Trophoblast cell (in vitro differentiated cells and primary cell): ENCODE data around the gene B3GNT5.
"Not testable (repeated sequence)": the region's sequence is repeated elsewhere in the genome, so short reads cannot be mapped to it uniquely, and the experiment has no call there.

Source experiments
- DNase-seq, 2 donors: peaks; one replicate each; pipeline ENCODE4 v3.0.0-alpha.2; 2016
- H2AFZ ChIP-seq: 2 replicates; pipeline ENCODE4 v1.6.1; 2013; ENCODE audit warnings: low read length, moderate library complexity, mild to moderate bottlenecking; ENCODE audit not compliant: insufficient read depth, poor library complexity
- H2AK5ac ChIP-seq: 2 replicates; pipeline ENCODE4 v1.6.1; 2013; ENCODE audit warnings: mild to moderate bottlenecking, low read length
- H2BK120ac ChIP-seq: 2 replicates; pipeline ENCODE4 v1.6.1; 2013; ENCODE audit warnings: low read length, mild to moderate bottlenecking, moderate library complexity; ENCODE audit not compliant: insufficient read depth, poor library complexity
- H2BK12ac ChIP-seq: 2 replicates; pipeline ENCODE4 v1.6.1; 2013; ENCODE audit warnings: mild to moderate bottlenecking, low read length, moderate library complexity
- H2BK5ac ChIP-seq: 2 replicates; pipeline ENCODE4 v1.6.1; 2013; ENCODE audit warnings: low read length, low read depth, moderate library complexity, mild to moderate bottlenecking; ENCODE audit not compliant: poor library complexity
- H3K14ac ChIP-seq: 2 replicates; pipeline ENCODE4 v1.6.1; 2013; ENCODE audit warnings: mild to moderate bottlenecking, low read length
- H3K18ac ChIP-seq: 2 replicates; pipeline ENCODE4 v1.6.1; 2013; ENCODE audit warnings: mild to moderate bottlenecking, low read length
- H3K23ac ChIP-seq: 2 replicates; pipeline ENCODE4 v1.6.1; 2013; ENCODE audit warnings: low read length
- H3K27ac ChIP-seq: 2 replicates; pipeline ENCODE4 v1.5.1; 2013; ENCODE audit warnings: low read depth, mild to moderate bottlenecking, inconsistent platforms, low read length, moderate library complexity
- H3K27me3 ChIP-seq: 2 replicates; pipeline ENCODE4 v1.6.1; 2013; ENCODE audit warnings: inconsistent platforms, mild to moderate bottlenecking, low read length, moderate library complexity; ENCODE audit not compliant: insufficient read depth
- H3K36me3 ChIP-seq, 2 experiments: 1 replicate in 1 of 2; 2 replicates in 1 of 2; pipeline ENCODE4 v1.6.1; 2013; ENCODE audit warnings: low read length in 2 of 2, mild to moderate bottlenecking in 2 of 2, moderate library complexity in 1 of 2; ENCODE audit not compliant: insufficient read depth in 2 of 2, control insufficient read depth in 1 of 2
- H3K4ac ChIP-seq: 2 replicates; pipeline ENCODE4 v1.6.1; 2013; ENCODE audit warnings: low read depth, mild to moderate bottlenecking, low read length, moderate library complexity
- H3K4me1 ChIP-seq, 2 experiments: 1 replicate in 1 of 2; 2 replicates in 1 of 2; pipeline ENCODE4 v1.6.1; 2013; ENCODE audit warnings: low read length in 2 of 2, mild to moderate bottlenecking in 2 of 2, moderate library complexity in 1 of 2; ENCODE audit not compliant: insufficient read depth in 2 of 2, control insufficient read depth in 1 of 2
- H3K4me2 ChIP-seq: 2 replicates; pipeline ENCODE4 v1.6.1; 2013; ENCODE audit warnings: inconsistent platforms, mild to moderate bottlenecking, low read length, moderate library complexity
- H3K4me3 ChIP-seq: 2 replicates; pipeline ENCODE4 v1.5.1; 2013; ENCODE audit warnings: mild to moderate bottlenecking, low read depth, low read length, inconsistent platforms
- H3K79me1 ChIP-seq: one replicate; pipeline ENCODE4 v1.6.1; 2013; ENCODE audit warnings: low read length
- H3K79me2 ChIP-seq: 2 replicates; pipeline ENCODE4 v1.6.1; 2013; ENCODE audit warnings: low read length, mild to moderate bottlenecking; ENCODE audit not compliant: control insufficient read depth, insufficient read depth, poor library complexity
- H3K9ac ChIP-seq: 2 replicates; pipeline ENCODE4 v1.6.1; 2013; ENCODE audit warnings: mild to moderate bottlenecking, low read length
- H3K9me3 ChIP-seq: 2 replicates; pipeline ENCODE4 v1.6.1; 2013; ENCODE audit warnings: low read depth, mild to moderate bottlenecking, control low read depth, inconsistent platforms, low read length; ENCODE audit not compliant: insufficient read depth
- H4K12ac ChIP-seq: 2 replicates; pipeline ENCODE4 v1.6.1; 2013; ENCODE audit warnings: low read depth, mild to moderate bottlenecking, low read length, moderate library complexity
- H4K8ac ChIP-seq: 2 replicates; pipeline ENCODE4 v1.6.1; 2013; ENCODE audit warnings: low read depth, mild to moderate bottlenecking, low read length, moderate library complexity
- H4K91ac ChIP-seq: one replicate; pipeline ENCODE4 v1.6.1; 2013; ENCODE audit warnings: low read depth, mild to moderate bottlenecking, low read length, moderate library complexity
- WGBS: extraction: QIAGEN DNeasy Blood & Tissue Kit; methylation state at CpG from one replicate; pipeline ENCODE4 v1.1.7; 2013; ENCODE audit warnings: missing lambda C conversion rate; ENCODE audit not compliant: insufficient read length, insufficient coverage; ENCODE audit errors: extremely low coverage; 5-methylcytosine and 5-hydroxymethylcytosine counted together

Gene B3GNT5

GRCh38 chr3:183230251-183230650 lies 22.8 kb upstream of the B3GNT5 start:
- DNase-seq, H2BK120ac ChIP-seq, H3K23ac ChIP-seq, H3K4me3 ChIP-seq, H4K8ac ChIP-seq, H3K27ac ChIP-seq, H3K4me2 ChIP-seq, H3K27me3 ChIP-seq, H3K79me2 ChIP-seq, H3K4me1 ChIP-seq, H3K9me3 ChIP-seq, H3K36me3 ChIP-seq, H4K91ac ChIP-seq, H3K4ac ChIP-seq, H3K18ac ChIP-seq, H3K79me1 ChIP-seq, H2AK5ac ChIP-seq, H2BK12ac ChIP-seq, H4K12ac ChIP-seq, H2BK5ac ChIP-seq, H3K14ac ChIP-seq, H2AFZ ChIP-seq, H3K9ac ChIP-seq: not testable (repeated sequence)
- no CpG with 5 or more reads among the region's 8 CpGs for WGBS

- no peak overlapping the region for H3K4me2 ChIP-seq
- H3K4ac ChIP-seq = no peak overlapping the region
- no peak overlapping the region for H3K4me3 ChIP-seq
- H2BK120ac ChIP-seq = no peak overlapping the region
- no peaks in the 10 kb centered on the region for H3K79me1 ChIP-seq
- no peaks in the 10 kb centered on the region for H3K27me3 ChIP-seq
- H2BK12ac ChIP-seq = no peak overlapping the region
- no peak overlapping the region for H2AK5ac ChIP-seq
- no peak overlapping the region for H3K9ac ChIP-seq
- H4K12ac ChIP-seq = no peak overlapping the region
- H2BK5ac ChIP-seq = no peak overlapping the region
- H3K14ac ChIP-seq = no peak overlapping the region
- no peak overlapping the region for H3K18ac ChIP-seq
- H3K79me2 ChIP-seq = no peaks in the 10 kb centered on the region
- no peaks in the 10 kb centered on the region for H3K36me3 ChIP-seq
- H3K27ac ChIP-seq = no peak overlapping the region
- no peak overlapping the region for H4K8ac ChIP-seq
- no peak for DNase-seq
- H4K91ac ChIP-seq = no peak overlapping the region
- no CpG with 5 or more reads among the region's 3 CpGs for WGBS
- H3K23ac ChIP-seq = no peak overlapping the region
- no peaks in the 10 kb centered on the region for H3K9me3 ChIP-seq
- no peak overlapping the region for H2AFZ ChIP-seq
- no peaks in the 10 kb centered on the region for H3K4me1 ChIP-seq
Observed at GRCh38 chr3:183230826-183231225, 22.2 kb upstream of the B3GNT5 start.

GRCh38 chr3:183233966-183234365 lies 19.1 kb upstream of the B3GNT5 start:
- H3K4me1 ChIP-seq = no peaks in the 10 kb centered on the region
- no peak overlapping the region for H3K4me2 ChIP-seq
- H3K27ac ChIP-seq = no peak overlapping the region
- H4K12ac ChIP-seq = no peak overlapping the region
- no CpG with 5 or more reads among the region's 4 CpGs for WGBS
- H2AFZ ChIP-seq = no peak overlapping the region
- H3K4ac ChIP-seq = no peak overlapping the region
- no peak overlapping the region for H2BK120ac ChIP-seq
- H3K27me3 ChIP-seq = no peaks in the 10 kb centered on the region
- no peak overlapping the region for H2BK5ac ChIP-seq
- H3K36me3 ChIP-seq = no peaks in the 10 kb centered on the region
- no peak for DNase-seq
- no peak overlapping the region for H2BK12ac ChIP-seq
- H3K23ac ChIP-seq = no peak overlapping the region
- no peaks in the 10 kb centered on the region for H3K79me2 ChIP-seq
- H2AK5ac ChIP-seq = no peak overlapping the region
- H3K4me3 ChIP-seq = no peak overlapping the region
- H3K18ac ChIP-seq = no peak overlapping the region
- no peak overlapping the region for H3K14ac ChIP-seq
- no peak overlapping the region for H4K91ac ChIP-seq
- no peak overlapping the region for H3K9ac ChIP-seq
- no peaks in the 10 kb centered on the region for H3K9me3 ChIP-seq
- H3K79me1 ChIP-seq = no peaks in the 10 kb centered on the region
- no peak overlapping the region for H4K8ac ChIP-seq

GRCh38 chr3:183239046-183239445 lies 14.0 kb upstream of the B3GNT5 start:
- H4K8ac ChIP-seq = no peak overlapping the region
- no peak overlapping the region for H3K18ac ChIP-seq
- H2BK120ac ChIP-seq = no peak overlapping the region
- H3K14ac ChIP-seq = no peak overlapping the region
- no peak overlapping the region for H3K9ac ChIP-seq
- no peaks in the 10 kb centered on the region for H3K27me3 ChIP-seq
- H3K4ac ChIP-seq = no peak overlapping the region
- H4K12ac ChIP-seq = no peak overlapping the region
- no peak overlapping the region for H2AFZ ChIP-seq
- no peak for DNase-seq
- no peak overlapping the region for H3K27ac ChIP-seq
- H3K23ac ChIP-seq = no peak overlapping the region
- H3K9me3 ChIP-seq = peaks cover 6% of the 10 kb centered on the region
- no peaks in the 10 kb centered on the region for H3K36me3 ChIP-seq
- H2AK5ac ChIP-seq = no peak overlapping the region
- H3K4me3 ChIP-seq = no peak overlapping the region
- H3K4me2 ChIP-seq = no peak overlapping the region
- H3K79me1 ChIP-seq = no peaks in the 10 kb centered on the region
- no peak overlapping the region for H4K91ac ChIP-seq
- WGBS = no CpG with 5 or more reads among the region's 5 CpGs
- no peaks in the 10 kb centered on the region for H3K79me2 ChIP-seq
- H3K4me1 ChIP-seq = no peaks in the 10 kb centered on the region
- no peak overlapping the region for H2BK5ac ChIP-seq
- no peak overlapping the region for H2BK12ac ChIP-seq
